ENCODE results near the gene KCNA3.
A peak's percentile ranks its signal among the peaks of the same experiment; 100 is the strongest.

KCNA3 gene

DNA sequence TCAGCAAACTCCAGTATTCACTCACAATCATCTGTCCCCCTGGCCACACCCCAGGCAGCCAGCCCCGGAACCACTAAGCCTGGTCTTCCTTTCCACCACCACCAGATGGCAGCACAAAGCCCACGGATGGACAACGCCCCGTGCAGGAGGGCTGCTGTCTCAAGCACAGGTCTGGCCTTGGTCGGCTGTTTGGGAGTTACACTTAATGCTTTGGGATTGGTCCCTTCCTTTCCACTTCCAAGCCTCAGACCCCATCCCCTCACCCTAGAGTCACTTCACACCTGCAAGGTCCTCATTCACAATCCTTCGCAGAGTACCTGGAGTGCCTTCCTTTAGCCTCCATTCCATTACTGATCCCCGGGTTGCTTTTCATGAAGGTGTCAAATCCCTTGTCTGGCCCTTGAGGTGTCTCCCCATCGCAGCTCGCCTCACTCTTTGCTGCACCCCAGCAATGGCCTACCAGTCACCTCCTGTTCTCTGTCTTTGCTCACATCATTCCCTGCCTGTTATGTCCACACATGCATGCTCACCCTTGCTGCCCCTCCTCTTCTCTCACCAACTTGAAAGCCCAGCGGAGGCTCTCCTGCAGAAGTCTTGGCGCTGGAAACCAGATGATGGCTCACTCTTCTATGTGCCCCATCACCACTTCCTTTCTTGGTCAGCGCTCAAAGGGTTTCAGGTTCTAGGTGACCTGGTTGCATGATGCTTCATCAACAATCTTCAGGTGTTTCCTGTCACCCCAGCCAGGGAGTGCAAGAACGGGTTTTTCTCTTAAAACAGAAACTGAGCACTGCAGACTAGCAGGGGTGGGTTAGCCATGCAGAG, 43.7 kb downstream of the KCNA3 start (continued):
- TF ChIP-seq, protein P1, sequence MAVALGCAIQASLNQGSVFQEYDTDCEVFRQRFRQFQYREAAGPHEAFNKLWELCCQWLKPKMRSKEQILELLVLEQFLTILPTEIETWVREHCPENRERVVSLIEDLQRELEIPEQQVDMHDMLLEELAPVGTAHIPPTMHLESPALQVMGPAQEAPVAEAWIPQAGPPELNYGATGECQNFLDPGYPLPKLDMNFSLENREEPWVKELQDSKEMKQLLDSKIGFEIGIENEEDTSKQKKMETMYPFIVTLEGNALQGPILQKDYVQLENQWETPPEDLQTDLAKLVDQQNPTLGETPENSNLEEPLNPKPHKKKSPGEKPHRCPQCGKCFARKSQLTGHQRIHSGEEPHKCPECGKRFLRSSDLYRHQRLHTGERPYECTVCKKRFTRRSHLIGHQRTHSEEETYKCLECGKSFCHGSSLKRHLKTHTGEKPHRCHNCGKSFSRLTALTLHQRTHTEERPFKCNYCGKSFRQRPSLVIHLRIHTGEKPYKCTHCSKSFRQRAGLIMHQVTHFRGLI (tag by site-specific recombination; IDR thresholded peaks at IDR 0.05), result no peak
- no peak for TF ChIP-seq ZNF501 (tag by site-specific recombination; IDR thresholded peaks at IDR 0.05)
- TF ChIP-seq ZEB2 (tag by site-specific recombination; IDR thresholded peaks at IDR 0.05), result no peak
- TF ChIP-seq YY2 (tag by site-specific recombination; IDR thresholded peaks at IDR 0.05), result no peak
- TF ChIP-seq KLF1 (tag by site-specific recombination; IDR thresholded peaks at IDR 0.05), result peak; percentile 61; the same call in 1 of the 2 replicates
- TF ChIP-seq, protein P2, sequence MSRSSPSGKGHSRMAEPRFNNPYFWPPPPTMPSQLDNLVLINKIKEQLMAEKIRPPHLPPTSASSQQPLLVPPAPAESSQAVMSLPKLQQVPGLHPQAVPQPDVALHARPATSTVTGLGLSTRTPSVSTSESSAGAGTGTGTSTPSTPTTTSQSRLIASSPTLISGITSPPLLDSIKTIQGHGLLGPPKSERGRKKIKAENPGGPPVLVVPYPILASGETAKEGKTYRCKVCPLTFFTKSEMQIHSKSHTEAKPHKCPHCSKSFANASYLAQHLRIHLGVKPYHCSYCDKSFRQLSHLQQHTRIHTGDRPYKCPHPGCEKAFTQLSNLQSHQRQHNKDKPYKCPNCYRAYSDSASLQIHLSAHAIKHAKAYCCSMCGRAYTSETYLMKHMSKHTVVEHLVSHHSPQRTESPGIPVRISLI (tag by site-specific recombination; IDR thresholded peaks at IDR 0.05), result no peak
- TF ChIP-seq ZNF792 (tag by site-specific recombination; IDR thresholded peaks at IDR 0.05), result no peak
- peak; percentile 42; the same call in 1 of the 2 replicates for TF ChIP-seq KLF9 (tag by site-specific recombination; IDR thresholded peaks at IDR 0.05; ENCODE audit: low read depth)
- TF ChIP-seq ZNF266 (tag by site-specific recombination; IDR thresholded peaks at IDR 0.05; ENCODE audit: low read depth), result no peak
- TF ChIP-seq ZNF654 (tag by site-specific recombination; IDR thresholded peaks at IDR 0.05; ENCODE audit: low read depth), result peak; percentile 77
- TF ChIP-seq ZNF16 (tag by site-specific recombination; IDR thresholded peaks at IDR 0.05; ENCODE audit: low read depth), result no peak
- 0 out of 2 replicates have a peak, but pooled peaks have one; percentile 13 for TF ChIP-seq ZSCAN30 (tag by site-specific recombination; IDR thresholded peaks at IDR 0.05)
- TF ChIP-seq, protein P3, sequence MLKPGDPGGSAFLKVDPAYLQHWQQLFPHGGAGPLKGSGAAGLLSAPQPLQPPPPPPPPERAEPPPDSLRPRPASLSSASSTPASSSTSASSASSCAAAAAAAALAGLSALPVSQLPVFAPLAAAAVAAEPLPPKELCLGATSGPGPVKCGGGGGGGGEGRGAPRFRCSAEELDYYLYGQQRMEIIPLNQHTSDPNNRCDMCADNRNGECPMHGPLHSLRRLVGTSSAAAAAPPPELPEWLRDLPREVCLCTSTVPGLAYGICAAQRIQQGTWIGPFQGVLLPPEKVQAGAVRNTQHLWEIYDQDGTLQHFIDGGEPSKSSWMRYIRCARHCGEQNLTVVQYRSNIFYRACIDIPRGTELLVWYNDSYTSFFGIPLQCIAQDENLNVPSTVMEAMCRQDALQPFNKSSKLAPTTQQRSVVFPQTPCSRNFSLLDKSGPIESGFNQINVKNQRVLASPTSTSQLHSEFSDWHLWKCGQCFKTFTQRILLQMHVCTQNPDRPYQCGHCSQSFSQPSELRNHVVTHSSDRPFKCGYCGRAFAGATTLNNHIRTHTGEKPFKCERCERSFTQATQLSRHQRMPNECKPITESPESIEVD (tag by site-specific recombination; IDR thresholded peaks at IDR 0.05), result no peak
- 0 out of 2 replicates have a peak, but pooled peaks have one; percentile 59 for TF ChIP-seq ZNF660 (tag by site-specific recombination; IDR thresholded peaks at IDR 0.05)
- no peak for TF ChIP-seq ZNF530 (tag by site-specific recombination; IDR thresholded peaks at IDR 0.05; ENCODE audit: low read depth)
- TF ChIP-seq SETDB1 (IDR thresholded peaks at IDR 0.05; ENCODE audit: insufficient read length, low read length), result no peak
- TF ChIP-seq ZNF837 (tag by site-specific recombination; IDR thresholded peaks at IDR 0.05), result no peak
- peak; percentile 43; the same call in 1 of the 2 replicates for TF ChIP-seq GLIS1 (tag by site-specific recombination; IDR thresholded peaks at IDR 0.05)
- TF ChIP-seq KLF16 (tag by site-specific recombination; IDR thresholded peaks at IDR 0.05), result peak; percentile 60; the same call in 1 of the 2 replicates
- no peak for TF ChIP-seq ZNF416 (tag by site-specific recombination; IDR thresholded peaks at IDR 0.05)
- no peak for TF ChIP-seq ZNF558 (tag by site-specific recombination; IDR thresholded peaks at IDR 0.05)
- no peak for TF ChIP-seq ZNF221 (tag by site-specific recombination; IDR thresholded peaks at IDR 0.05; ENCODE audit: borderline replicate concordance)
- TF ChIP-seq ZNF350 (tag by site-specific recombination; IDR thresholded peaks at IDR 0.05), result no peak
- no peak; the same call in 1 of the 2 replicates for TF ChIP-seq ZBTB20 (tag by site-specific recombination; IDR thresholded peaks at IDR 0.05)
- TF ChIP-seq BCL11B (tag by site-specific recombination; IDR thresholded peaks at IDR 0.05; ENCODE audit: low read depth), result no peak
- no peak for TF ChIP-seq ZNF157 (tag by site-specific recombination; IDR thresholded peaks at IDR 0.05)
- TF ChIP-seq ZNF664 (tag by site-specific recombination; IDR thresholded peaks at IDR 0.05), result no peak
- no peak for TF ChIP-seq IKZF3 (tag by site-specific recombination; IDR thresholded peaks at IDR 0.05)
- TF ChIP-seq, protein P4, sequence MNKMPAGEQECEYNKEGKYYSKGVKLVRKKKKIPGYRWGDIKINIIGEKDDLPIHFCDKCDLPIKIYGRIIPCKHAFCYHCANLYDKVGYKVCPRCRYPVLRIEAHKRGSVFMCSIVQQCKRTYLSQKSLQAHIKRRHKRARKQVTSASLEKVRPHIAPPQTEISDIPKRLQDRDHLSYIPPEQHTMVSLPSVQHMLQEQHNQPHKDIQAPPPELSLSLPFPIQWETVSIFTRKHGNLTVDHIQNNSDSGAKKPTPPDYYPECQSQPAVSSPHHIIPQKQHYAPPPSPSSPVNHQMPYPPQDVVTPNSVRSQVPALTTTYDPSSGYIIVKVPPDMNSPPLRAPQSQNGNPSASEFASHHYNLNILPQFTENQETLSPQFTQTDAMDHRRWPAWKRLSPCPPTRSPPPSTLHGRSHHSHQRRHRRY (tag by site-specific recombination; IDR thresholded peaks at IDR 0.05), result no peak
- TF ChIP-seq, protein P5, sequence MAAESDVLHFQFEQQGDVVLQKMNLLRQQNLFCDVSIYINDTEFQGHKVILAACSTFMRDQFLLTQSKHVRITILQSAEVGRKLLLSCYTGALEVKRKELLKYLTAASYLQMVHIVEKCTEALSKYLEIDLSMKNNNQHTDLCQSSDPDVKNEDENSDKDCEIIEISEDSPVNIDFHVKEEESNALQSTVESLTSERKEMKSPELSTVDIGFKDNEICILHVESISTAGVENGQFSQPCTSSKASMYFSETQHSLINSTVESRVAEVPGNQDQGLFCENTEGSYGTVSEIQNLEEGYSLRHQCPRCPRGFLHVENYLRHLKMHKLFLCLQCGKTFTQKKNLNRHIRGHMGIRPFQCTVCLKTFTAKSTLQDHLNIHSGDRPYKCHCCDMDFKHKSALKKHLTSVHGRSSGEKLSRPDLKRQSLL (tag by site-specific recombination; IDR thresholded peaks at IDR 0.05), result no peak
- TF ChIP-seq ZNF335 (tag by site-specific recombination; conservative IDR thresholded peaks at IDR 0.05), result no peak
- TF ChIP-seq, protein P6, sequence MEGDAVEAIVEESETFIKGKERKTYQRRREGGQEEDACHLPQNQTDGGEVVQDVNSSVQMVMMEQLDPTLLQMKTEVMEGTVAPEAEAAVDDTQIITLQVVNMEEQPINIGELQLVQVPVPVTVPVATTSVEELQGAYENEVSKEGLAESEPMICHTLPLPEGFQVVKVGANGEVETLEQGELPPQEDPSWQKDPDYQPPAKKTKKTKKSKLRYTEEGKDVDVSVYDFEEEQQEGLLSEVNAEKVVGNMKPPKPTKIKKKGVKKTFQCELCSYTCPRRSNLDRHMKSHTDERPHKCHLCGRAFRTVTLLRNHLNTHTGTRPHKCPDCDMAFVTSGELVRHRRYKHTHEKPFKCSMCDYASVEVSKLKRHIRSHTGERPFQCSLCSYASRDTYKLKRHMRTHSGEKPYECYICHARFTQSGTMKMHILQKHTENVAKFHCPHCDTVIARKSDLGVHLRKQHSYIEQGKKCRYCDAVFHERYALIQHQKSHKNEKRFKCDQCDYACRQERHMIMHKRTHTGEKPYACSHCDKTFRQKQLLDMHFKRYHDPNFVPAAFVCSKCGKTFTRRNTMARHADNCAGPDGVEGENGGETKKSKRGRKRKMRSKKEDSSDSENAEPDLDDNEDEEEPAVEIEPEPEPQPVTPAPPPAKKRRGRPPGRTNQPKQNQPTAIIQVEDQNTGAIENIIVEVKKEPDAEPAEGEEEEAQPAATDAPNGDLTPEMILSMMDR (tag by site-specific recombination; IDR thresholded peaks at IDR 0.05), result peak; percentile 75
- no peak for TF ChIP-seq SP3 (tag by site-specific recombination; IDR thresholded peaks at IDR 0.05)
